22Rv1 (cell line): ENCODE measurements around the gene ZFYVE21.
"Not testable (repeated sequence)": the region's sequence is repeated elsewhere in the genome, so short reads cannot be mapped to it uniquely, and the experiment has no call there.

Experiments used
- H3K27ac ChIP-seq: fragments of 450-650 bp; 2 replicates; pipeline ENCODE4 v1.5.1; 2017
- CTCF ChIP-seq: fragments of 450-650 bp; IDR thresholded peaks from 2 replicates; pipeline ENCODE4 v1.5.1; 2017; ENCODE audit warnings: mild to moderate bottlenecking
- ZFX ChIP-seq: fragments of 450-650 bp; IDR thresholded peaks from 2 replicates; pipeline ENCODE4 v1.6.1; 2017; ENCODE audit warnings: antibody characterized with exemption, borderline replicate concordance

ZFYVE21 gene

GRCh38 chr14:103773521-103773920 lies 57.9 kb downstream of the ZFYVE21 start:
- no peak overlapping the region for H3K27ac ChIP-seq
- no peak for TF ChIP-seq CTCF
- no peak for TF ChIP-seq ZFX

- H3K27ac ChIP-seq = no peak overlapping the region
- no peak for TF ChIP-seq ZFX
- no peak for TF ChIP-seq CTCF
Observed at GRCh38 chr14:103775506-103775905, 59.9 kb downstream of the ZFYVE21 start.

- H3K27ac ChIP-seq = not testable (repeated sequence)
Observed at GRCh38 chr14:103776319-103776718, 60.7 kb downstream of the ZFYVE21 start.

GRCh38 chr14:103782376-103782775 lies 66.8 kb downstream of the ZFYVE21 start:
- no peak overlapping the region for H3K27ac ChIP-seq
- TF ChIP-seq CTCF = no peak
- TF ChIP-seq ZFX = no peak
